H54 (cell line): ENCODE data around the gene MACIR.

Source experiments
- DNase-seq: peaks from one replicate; pipeline ENCODE4 v3.0.0; 2011; ENCODE audit warnings: low spot score, mixed read lengths; ENCODE audit not compliant: insufficient read length
- FAIRE-seq: peaks from 3 replicates; lab custom pipeline; 2011; peaks lifted over from hg19 to GRCh38; lab: Jason Lieb, UNC
- POLR2A ChIP-seq: IDR thresholded peaks from 2 replicates; pipeline ENCODE4 v1.6.1; 2011; ENCODE audit warnings: low read depth, mild to moderate bottlenecking, low read length

MACIR gene

GRCh38 chr5:103258957-103259704 is 568 bp downstream of the MACIR start:
- FAIRE-seq (no peak), DNase-seq (peak; percentile 25)

GRCh38 chr5:103259705-103260355 is 1.3 kb downstream of the MACIR start:
- no peak for TF ChIP-seq POLR2A
- peak; percentile 12 for DNase-seq
- FAIRE-seq: peak; percentile 64

More at GRCh38 chr5:103258957-103259704, 568 bp downstream of the MACIR start:
- 0 out of 2 replicates have a peak, but pooled peaks have one; percentile 21 for TF ChIP-seq POLR2A

GRCh38 chr5:103260951-103261350 is 2.4 kb downstream of the MACIR start:
- TF ChIP-seq POLR2A: no peak
- no peak for FAIRE-seq
- no peak for DNase-seq

- TF ChIP-seq POLR2A: no peak
- FAIRE-seq (peak; percentile 81), DNase-seq (no peak)
These were observed 3.9 kb downstream of the MACIR start for GRCh38 chr5:103262422-103262871.

- no peak for FAIRE-seq
- no peak for DNase-seq
- TF ChIP-seq POLR2A: no peak
These were observed 4.5 kb downstream of the MACIR start for GRCh38 chr5:103263054-103263453.

- DNase-seq (no peak), FAIRE-seq (no peak)
- no peak for TF ChIP-seq POLR2A
These were observed 5.9 kb downstream of the MACIR start for GRCh38 chr5:103264508-103264907.

- DNase-seq (no peak), FAIRE-seq (no peak)
- no peak for TF ChIP-seq POLR2A
These were observed 12.0 kb downstream of the MACIR start for GRCh38 chr5:103270581-103270980.

GRCh38 chr5:103271570-103272289 is 13.2 kb downstream of the MACIR start:
- FAIRE-seq: no peak
- no peak for DNase-seq
- no peak for TF ChIP-seq POLR2A

GRCh38 chr5:103272377-103272776 is 13.8 kb downstream of the MACIR start:
- TF ChIP-seq POLR2A: no peak
- DNase-seq: no peak
- no peak for FAIRE-seq

GRCh38 chr5:103273952-103274351 is 15.4 kb downstream of the MACIR start:
- DNase-seq (no peak), FAIRE-seq (no peak)
- TF ChIP-seq POLR2A: no peak

- no peak for FAIRE-seq
- no peak for TF ChIP-seq POLR2A
- DNase-seq: no peak
These were observed 17.3 kb downstream of the MACIR start for GRCh38 chr5:103275851-103276250.

GRCh38 chr5:103280967-103281366 is 22.4 kb downstream of the MACIR start:
- no peak for TF ChIP-seq POLR2A
- DNase-seq: no peak
- no peak for FAIRE-seq

- FAIRE-seq (no peak), DNase-seq (no peak)
- TF ChIP-seq POLR2A: no peak
These were observed 24.6 kb downstream of the MACIR start for GRCh38 chr5:103283120-103283519.

- no peak for DNase-seq
These were observed 25.3 kb downstream of the MACIR start for GRCh38 chr5:103283869-103284268.

More at GRCh38 chr5:103283869-103284268, 25.3 kb downstream of the MACIR start:
- FAIRE-seq: no peak
- no peak for TF ChIP-seq POLR2A
